NCI-H82 treated with DMSO at 0.1 percent for 48 hours (cell line): ENCODE data around the gene SLC5A11.
"Not testable (repeated sequence)": the region's sequence is repeated elsewhere in the genome, so short reads cannot be mapped to it uniquely, and the experiment has no call there.

ENCODE experiments used
- DNase-seq: peaks from one replicate; lab custom pipeline; 2025; ENCODE audit not compliant: unreplicated experiment; lab: John Stamatoyannopoulos, UW

The SLC5A11 gene

GRCh38 chr16:24834459-24835335, 11.1 kb upstream of the SLC5A11 start:
- peak; percentile 76 for DNase-seq

- no peak for DNase-seq
These were observed 8.9 kb upstream of the SLC5A11 start for GRCh38 chr16:24836836-24837235.

- no peak for DNase-seq
These were observed 7.8 kb upstream of the SLC5A11 start for GRCh38 chr16:24837969-24838368.

GRCh38 chr16:24838554-24839266, 7.1 kb upstream of the SLC5A11 start:
- DNase-seq: no peak

GRCh38 chr16:24839347-24839972, 6.3 kb upstream of the SLC5A11 start:
- no peak for DNase-seq

GRCh38 chr16:24841291-24841690, 4.5 kb upstream of the SLC5A11 start:
- no peak for DNase-seq

- DNase-seq: no peak
These were observed 1.4 kb upstream of the SLC5A11 start for GRCh38 chr16:24844101-24845030.

- DNase-seq: not testable (repeated sequence)
These were observed 765 bp upstream of the SLC5A11 start for GRCh38 chr16:24845031-24845365.

- DNase-seq: no peak
These were observed 990 bp downstream of the SLC5A11 start for GRCh38 chr16:24846548-24847357.

- DNase-seq: no peak
These were observed 1.5 kb downstream of the SLC5A11 start for GRCh38 chr16:24847358-24847664.

- no peak for DNase-seq
These were observed 2.3 kb downstream of the SLC5A11 start for GRCh38 chr16:24848065-24848464.

GRCh38 chr16:24849641-24850040, 3.9 kb downstream of the SLC5A11 start:
- DNase-seq: no peak

- DNase-seq: no peak
These were observed 4.7 kb downstream of the SLC5A11 start for GRCh38 chr16:24850289-24850938.

GRCh38 chr16:24851700-24852099, 5.9 kb downstream of the SLC5A11 start:
- DNase-seq: no peak

GRCh38 chr16:24852281-24852721, 6.5 kb downstream of the SLC5A11 start:
- DNase-seq: no peak

GRCh38 chr16:24853169-24853824, 7.5 kb downstream of the SLC5A11 start:
- no peak for DNase-seq

- DNase-seq: no peak
These were observed 8.1 kb downstream of the SLC5A11 start for GRCh38 chr16:24853830-24854229.

- no peak for DNase-seq
These were observed 8.9 kb downstream of the SLC5A11 start for GRCh38 chr16:24854607-24855171.

- DNase-seq: no peak
These were observed 9.9 kb downstream of the SLC5A11 start for GRCh38 chr16:24855678-24856077.
